WTC11 (cell line): ENCODE data around the gene TEX55. TPM values are rescaled to one million over a fixed set of nuclear protein-coding genes. Genes with fewer than 3 reads are reported as not detected.

ENCODE experiments used
- ATAC-seq: fragments of 200-7000 bp; cut with Tn5 transposase; 2 replicates; pipeline ENCODE4 v1.10.0; 2021; ENCODE audit warnings: mild to moderate bottlenecking, moderate library complexity
- CTCF ChIA-PET: fragments of 300-600 bp; sonication (Branson Sonifier 250); formaldehyde crosslinking; loops from one replicate; lab custom pipeline; 2021; ENCODE audit warnings: antibody characterized with exemption; lab: Charles Lee
- POLR2A ChIA-PET: fragments of 350-600 bp; sonication (Branson Sonifier 250); formaldehyde crosslinking; loops from one replicate; lab custom pipeline; 2021; ENCODE audit warnings: antibody characterized with exemption; lab: Charles Lee
- DNase-seq: peaks from one replicate; pipeline ENCODE4 v3.0.0; 2021; ENCODE audit warnings: low spot score
- H3K27ac Mint-ChIP-seq: 2 replicates; pipeline ENCODE4 v1.8.0; 2021; ENCODE audit warnings: mixed read lengths
- H3K27me3 Mint-ChIP-seq: 2 replicates; pipeline ENCODE4 v1.8.0; 2021; ENCODE audit warnings: low read depth, mild to moderate bottlenecking, moderate library complexity, mixed read lengths
- H3K36me3 Mint-ChIP-seq: 2 replicates; pipeline ENCODE4 v1.8.0; 2021; ENCODE audit warnings: mixed read lengths
- H3K4me1 Mint-ChIP-seq: 2 replicates; pipeline ENCODE4 v1.8.0; 2022; ENCODE audit warnings: mixed read lengths
- H3K4me3 Mint-ChIP-seq: 2 replicates; pipeline ENCODE4 v1.8.0; 2021; ENCODE audit warnings: mild to moderate bottlenecking, moderate library complexity, mixed read lengths
- H3K9me3 Mint-ChIP-seq: 2 replicates; pipeline ENCODE4 v1.8.0; 2021; ENCODE audit warnings: mixed read lengths
- CBFB ChIP-seq: sonication (generic); formaldehyde crosslinking; IDR thresholded peaks from 2 replicates; pipeline ENCODE4 v1.8.1; 2022; ENCODE audit warnings: mild to moderate bottlenecking, low read depth, missing genetic modification reagents
- GRHL2 ChIP-seq: fragments of 250-450 bp; sonication (Bioruptor Pico); IDR thresholded peaks from 2 replicates; pipeline ENCODE4 v1.8.0; 2022; ENCODE audit warnings: mild to moderate bottlenecking, moderate library complexity; ENCODE audit not compliant: insufficient replicate concordance, severe bottlenecking
- KAT7 ChIP-seq: sonication (generic); formaldehyde crosslinking; IDR thresholded peaks from 2 replicates; pipeline ENCODE4 v1.8.1; 2023; ENCODE audit warnings: missing genetic modification reagents, mild to moderate bottlenecking, borderline replicate concordance
- NFE2L1 ChIP-seq: sonication (generic); formaldehyde crosslinking; IDR thresholded peaks from 2 replicates; pipeline ENCODE4 v1.8.1; 2023; ENCODE audit warnings: missing genetic modification reagents
- PRDM15 ChIP-seq: sonication (generic); formaldehyde crosslinking; IDR thresholded peaks from 2 replicates; pipeline ENCODE4 v1.8.0; 2022; ENCODE audit warnings: missing genetic modification reagents
- RORB ChIP-seq: fragments of 250-450 bp; sonication (Bioruptor Pico); IDR thresholded peaks from 2 replicates; pipeline ENCODE4 v1.9.0; 2021; ENCODE audit warnings: mild to moderate bottlenecking
- ZNF121 ChIP-seq: sonication (generic); formaldehyde crosslinking; IDR thresholded peaks from 2 replicates; pipeline ENCODE4 v1.8.0; 2023; ENCODE audit warnings: missing genetic modification reagents
- ZNF263 ChIP-seq: sonication (generic); formaldehyde crosslinking; IDR thresholded peaks from 2 replicates; pipeline ENCODE4 v1.8.1; 2022; ENCODE audit warnings: low read depth, mild to moderate bottlenecking, moderate library complexity, missing genetic modification reagents
- total RNA-seq: library from RNA; stranded (reverse); gene quantifications from 3 replicates; pipeline ENCODE4 v1.2.3, GENCODE V29; 2021
- TF ChIP-seq, protein P1 (sequence below): fragments of 250-450 bp; sonication (Bioruptor Pico); IDR thresholded peaks from 2 replicates; pipeline ENCODE4 v1.8.0; 2021; ENCODE audit warnings: mild to moderate bottlenecking
- TF ChIP-seq, protein P2 (sequence below): sonication (generic); formaldehyde crosslinking; IDR thresholded peaks from 2 replicates; pipeline ENCODE4 v1.8.0; 2022; ENCODE audit warnings: mild to moderate bottlenecking, missing genetic modification reagents
- TF ChIP-seq, protein P3 (sequence below): sonication (generic); formaldehyde crosslinking; IDR thresholded peaks from 2 replicates; pipeline ENCODE4 v1.8.1; 2023; ENCODE audit warnings: mild to moderate bottlenecking, missing genetic modification reagents
- TF ChIP-seq, protein P4 (sequence below): fragments of 250-450 bp; sonication (Bioruptor Pico); IDR thresholded peaks from 2 replicates; pipeline ENCODE4 v1.9.0; 2021; ENCODE audit warnings: mild to moderate bottlenecking

The TEX55 gene
- total RNA-seq, 1 experiment from 2014 or later, result not detected

GRCh38 chr3:119146578-119147375, 812 bp downstream of the TEX55 start (continued):
- TF ChIP-seq, protein P1, sequence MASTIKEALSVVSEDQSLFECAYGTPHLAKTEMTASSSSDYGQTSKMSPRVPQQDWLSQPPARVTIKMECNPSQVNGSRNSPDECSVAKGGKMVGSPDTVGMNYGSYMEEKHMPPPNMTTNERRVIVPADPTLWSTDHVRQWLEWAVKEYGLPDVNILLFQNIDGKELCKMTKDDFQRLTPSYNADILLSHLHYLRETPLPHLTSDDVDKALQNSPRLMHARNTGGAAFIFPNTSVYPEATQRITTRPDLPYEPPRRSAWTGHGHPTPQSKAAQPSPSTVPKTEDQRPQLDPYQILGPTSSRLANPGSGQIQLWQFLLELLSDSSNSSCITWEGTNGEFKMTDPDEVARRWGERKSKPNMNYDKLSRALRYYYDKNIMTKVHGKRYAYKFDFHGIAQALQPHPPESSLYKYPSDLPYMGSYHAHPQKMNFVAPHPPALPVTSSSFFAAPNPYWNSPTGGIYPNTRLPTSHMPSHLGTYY (CRISPR knock-in tag), result no peak
- no peak for TF ChIP-seq NFE2L1 (CRISPR knock-in tag)
- TF ChIP-seq, protein P2, sequence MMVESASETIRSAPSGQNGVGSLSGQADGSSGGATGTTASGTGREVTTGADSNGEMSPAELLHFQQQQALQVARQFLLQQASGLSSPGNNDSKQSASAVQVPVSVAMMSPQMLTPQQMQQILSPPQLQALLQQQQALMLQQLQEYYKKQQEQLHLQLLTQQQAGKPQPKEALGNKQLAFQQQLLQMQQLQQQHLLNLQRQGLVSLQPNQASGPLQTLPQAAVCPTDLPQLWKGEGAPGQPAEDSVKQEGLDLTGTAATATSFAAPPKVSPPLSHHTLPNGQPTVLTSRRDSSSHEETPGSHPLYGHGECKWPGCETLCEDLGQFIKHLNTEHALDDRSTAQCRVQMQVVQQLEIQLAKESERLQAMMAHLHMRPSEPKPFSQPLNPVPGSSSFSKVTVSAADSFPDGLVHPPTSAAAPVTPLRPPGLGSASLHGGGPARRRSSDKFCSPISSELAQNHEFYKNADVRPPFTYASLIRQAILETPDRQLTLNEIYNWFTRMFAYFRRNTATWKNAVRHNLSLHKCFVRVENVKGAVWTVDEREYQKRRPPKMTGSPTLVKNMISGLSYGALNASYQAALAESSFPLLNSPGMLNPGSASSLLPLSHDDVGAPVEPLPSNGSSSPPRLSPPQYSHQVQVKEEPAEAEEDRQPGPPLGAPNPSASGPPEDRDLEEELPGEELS, result no peak
- TF ChIP-seq ZNF263 (CRISPR knock-in tag), result no peak
- TF ChIP-seq RORB (CRISPR knock-in tag), result no peak
- TF ChIP-seq, protein P3, sequence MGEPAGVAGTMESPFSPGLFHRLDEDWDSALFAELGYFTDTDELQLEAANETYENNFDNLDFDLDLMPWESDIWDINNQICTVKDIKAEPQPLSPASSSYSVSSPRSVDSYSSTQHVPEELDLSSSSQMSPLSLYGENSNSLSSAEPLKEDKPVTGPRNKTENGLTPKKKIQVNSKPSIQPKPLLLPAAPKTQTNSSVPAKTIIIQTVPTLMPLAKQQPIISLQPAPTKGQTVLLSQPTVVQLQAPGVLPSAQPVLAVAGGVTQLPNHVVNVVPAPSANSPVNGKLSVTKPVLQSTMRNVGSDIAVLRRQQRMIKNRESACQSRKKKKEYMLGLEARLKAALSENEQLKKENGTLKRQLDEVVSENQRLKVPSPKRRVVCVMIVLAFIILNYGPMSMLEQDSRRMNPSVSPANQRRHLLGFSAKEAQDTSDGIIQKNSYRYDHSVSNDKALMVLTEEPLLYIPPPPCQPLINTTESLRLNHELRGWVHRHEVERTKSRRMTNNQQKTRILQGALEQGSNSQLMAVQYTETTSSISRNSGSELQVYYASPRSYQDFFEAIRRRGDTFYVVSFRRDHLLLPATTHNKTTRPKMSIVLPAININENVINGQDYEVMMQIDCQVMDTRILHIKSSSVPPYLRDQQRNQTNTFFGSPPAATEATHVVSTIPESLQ (CRISPR knock-in tag), result no peak

DNA sequence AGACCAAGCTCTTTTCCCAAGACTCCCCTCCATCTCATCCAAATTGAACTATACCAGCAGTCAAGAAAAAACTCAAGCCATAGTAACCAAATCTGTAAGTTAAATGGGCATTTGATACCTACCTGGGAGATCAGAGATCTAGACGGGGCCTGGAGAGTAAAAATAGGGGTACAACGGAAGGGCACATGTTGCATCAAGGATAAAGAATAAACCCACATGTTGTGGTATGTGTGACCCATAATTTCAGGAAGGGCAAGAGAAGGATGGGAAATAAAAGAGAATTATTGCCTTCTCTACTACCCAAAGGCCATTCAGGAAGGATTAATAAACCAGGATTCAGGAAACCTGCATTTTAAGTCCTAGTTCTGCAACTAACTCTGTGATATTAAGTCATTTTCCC, 1.5 kb downstream of the TEX55 start:
- Mint-ChIP-seq H3K36me3 (no peaks in the 10 kb centered on the region), H3K9me3 (peaks cover 11% of the 10 kb centered on the region), H3K4me1 (no peaks in the 10 kb centered on the region), H3K27ac (no peak overlapping the region)
- no peak for DNase-seq
- POLR2A ChIA-PET, result no interaction called here
- TF ChIP-seq GRHL2 (CRISPR knock-in tag) (no peak), PRDM15 (CRISPR knock-in tag) (no peak), ZNF121 (CRISPR knock-in tag) (no peak), CBFB (no peak), ZNF263 (CRISPR knock-in tag) (no peak), KAT7 (no peak)
- TF ChIP-seq, protein P4, sequence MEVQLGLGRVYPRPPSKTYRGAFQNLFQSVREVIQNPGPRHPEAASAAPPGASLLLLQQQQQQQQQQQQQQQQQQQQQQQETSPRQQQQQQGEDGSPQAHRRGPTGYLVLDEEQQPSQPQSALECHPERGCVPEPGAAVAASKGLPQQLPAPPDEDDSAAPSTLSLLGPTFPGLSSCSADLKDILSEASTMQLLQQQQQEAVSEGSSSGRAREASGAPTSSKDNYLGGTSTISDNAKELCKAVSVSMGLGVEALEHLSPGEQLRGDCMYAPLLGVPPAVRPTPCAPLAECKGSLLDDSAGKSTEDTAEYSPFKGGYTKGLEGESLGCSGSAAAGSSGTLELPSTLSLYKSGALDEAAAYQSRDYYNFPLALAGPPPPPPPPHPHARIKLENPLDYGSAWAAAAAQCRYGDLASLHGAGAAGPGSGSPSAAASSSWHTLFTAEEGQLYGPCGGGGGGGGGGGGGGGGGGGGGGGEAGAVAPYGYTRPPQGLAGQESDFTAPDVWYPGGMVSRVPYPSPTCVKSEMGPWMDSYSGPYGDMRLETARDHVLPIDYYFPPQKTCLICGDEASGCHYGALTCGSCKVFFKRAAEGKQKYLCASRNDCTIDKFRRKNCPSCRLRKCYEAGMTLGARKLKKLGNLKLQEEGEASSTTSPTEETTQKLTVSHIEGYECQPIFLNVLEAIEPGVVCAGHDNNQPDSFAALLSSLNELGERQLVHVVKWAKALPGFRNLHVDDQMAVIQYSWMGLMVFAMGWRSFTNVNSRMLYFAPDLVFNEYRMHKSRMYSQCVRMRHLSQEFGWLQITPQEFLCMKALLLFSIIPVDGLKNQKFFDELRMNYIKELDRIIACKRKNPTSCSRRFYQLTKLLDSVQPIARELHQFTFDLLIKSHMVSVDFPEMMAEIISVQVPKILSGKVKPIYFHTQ (CRISPR knock-in tag), result no peak
- TF ChIP-seq, all 79 proteins: peak for 0
- Mint-ChIP-seq H3K27me3 (peaks cover 2% of the 10 kb centered on the region; the same call in 1 of the 2 replicates), H3K4me3 (no peak overlapping the region)
- no peak for ATAC-seq
- CTCF ChIA-PET, result interaction anchor here (0.5 to 4.3 kb wide), 2 partner anchors 94 to 280 kb away, joined by 3 to 18 read pairs; partner anchors contain the start of gene B4GALT4
